PC-9 (cell line): ENCODE measurements around the gene NEURL1B.

Source experiments
- EZH2 ChIP-seq: fragments of 200-600 bp; sonication (generic); IDR thresholded peaks from 2 replicates; pipeline ENCODE4 v1.8.0; 2017; ENCODE audit warnings: antibody characterized with exemption, low read depth
- TF ChIP-seq, protein P1 (sequence below): fragments of 200-600 bp; sonication (generic); conservative IDR thresholded peaks from 2 replicates; pipeline ENCODE4 v1.6.1; 2017; ENCODE audit warnings: mixed run types, antibody characterized with exemption, mild to moderate bottlenecking, moderate library complexity

DNA sequence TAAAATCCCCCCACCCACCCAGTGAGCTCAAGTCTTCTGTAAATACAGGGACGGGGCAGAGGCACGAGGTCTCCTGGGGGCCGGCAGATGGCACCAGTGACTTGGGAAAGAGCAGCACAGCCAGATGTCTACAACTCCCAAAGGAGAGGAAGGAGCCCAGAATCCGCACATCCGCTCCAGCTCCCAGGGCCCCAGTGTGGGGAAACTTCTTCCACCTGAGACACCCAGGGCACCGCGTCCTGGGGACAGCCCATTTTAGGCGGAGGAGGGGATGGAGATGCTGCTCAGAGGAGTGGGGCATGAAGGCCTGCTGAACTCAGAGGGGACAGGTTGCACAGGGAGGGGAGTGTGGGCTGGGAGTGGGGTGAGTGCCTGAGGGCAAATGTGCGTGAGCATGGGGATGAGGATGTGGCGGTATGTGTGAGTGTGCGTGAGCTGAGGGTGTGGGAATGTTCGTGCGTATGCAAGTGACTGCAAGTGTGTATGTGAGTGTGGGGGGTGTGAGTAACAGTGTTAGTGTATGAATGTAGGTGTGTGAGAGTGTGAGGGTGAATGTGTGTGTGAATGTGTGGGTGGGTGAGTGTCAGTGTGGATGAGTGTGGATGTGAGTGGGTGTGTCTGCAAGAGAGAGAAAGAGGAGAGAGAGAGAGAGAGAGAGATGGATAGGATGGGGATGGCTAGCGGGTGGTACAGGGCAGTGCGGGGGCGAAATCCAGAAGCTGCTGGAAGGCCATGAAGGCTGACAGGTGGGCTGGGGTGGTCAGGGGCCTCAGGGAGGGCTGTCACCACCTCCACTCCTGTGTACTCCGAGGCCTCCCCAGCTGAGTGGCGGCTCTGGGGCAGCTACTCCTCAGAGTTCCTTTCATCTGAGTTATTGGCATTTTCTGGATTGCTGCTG is 66.5 kb downstream of the NEURL1B start:
- TF ChIP-seq, protein P1, sequence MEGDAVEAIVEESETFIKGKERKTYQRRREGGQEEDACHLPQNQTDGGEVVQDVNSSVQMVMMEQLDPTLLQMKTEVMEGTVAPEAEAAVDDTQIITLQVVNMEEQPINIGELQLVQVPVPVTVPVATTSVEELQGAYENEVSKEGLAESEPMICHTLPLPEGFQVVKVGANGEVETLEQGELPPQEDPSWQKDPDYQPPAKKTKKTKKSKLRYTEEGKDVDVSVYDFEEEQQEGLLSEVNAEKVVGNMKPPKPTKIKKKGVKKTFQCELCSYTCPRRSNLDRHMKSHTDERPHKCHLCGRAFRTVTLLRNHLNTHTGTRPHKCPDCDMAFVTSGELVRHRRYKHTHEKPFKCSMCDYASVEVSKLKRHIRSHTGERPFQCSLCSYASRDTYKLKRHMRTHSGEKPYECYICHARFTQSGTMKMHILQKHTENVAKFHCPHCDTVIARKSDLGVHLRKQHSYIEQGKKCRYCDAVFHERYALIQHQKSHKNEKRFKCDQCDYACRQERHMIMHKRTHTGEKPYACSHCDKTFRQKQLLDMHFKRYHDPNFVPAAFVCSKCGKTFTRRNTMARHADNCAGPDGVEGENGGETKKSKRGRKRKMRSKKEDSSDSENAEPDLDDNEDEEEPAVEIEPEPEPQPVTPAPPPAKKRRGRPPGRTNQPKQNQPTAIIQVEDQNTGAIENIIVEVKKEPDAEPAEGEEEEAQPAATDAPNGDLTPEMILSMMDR = peak; percentile 74
- no peak for TF ChIP-seq EZH2
